ENCODE results near the gene MPDZ. TPM values are rescaled to one million over a fixed set of nuclear protein-coding genes. Genes with fewer than 3 reads are reported as not detected.

The MPDZ gene
- total RNA-seq, 6 experiments from 2014 or later, result 25.2 to 27.5 (median 26.9) TPM

- no peak for TF ChIP-seq CTCF (IDR thresholded peaks at IDR 0.05)
- Mint-ChIP-seq H3K9me3 (no peaks in the 10 kb centered on the region), H3K36me3 (ENCODE audit: low read depth) (no peaks in the 10 kb centered on the region), H3K27me3 (ENCODE audit: insufficient read depth) (no peaks in the 10 kb centered on the region; the same call in 1 of the 2 replicates), H3K4me3 (no peak overlapping the region), H3K27ac (no peak overlapping the region), H3K4me1 (ENCODE audit: low read depth) (peaks cover 42% of the 10 kb centered on the region)
- DNase-seq, result no peak
Measured at GRCh38 chr9:13284011-13284410, 4.5 kb upstream of the MPDZ start.

- DNase-seq, result no peak
- no peaks in the 10 kb centered on the region for H3K9me3 Mint-ChIP-seq
Measured at GRCh38 chr9:13282998-13283397, 3.5 kb upstream of the MPDZ start.

DNA sequence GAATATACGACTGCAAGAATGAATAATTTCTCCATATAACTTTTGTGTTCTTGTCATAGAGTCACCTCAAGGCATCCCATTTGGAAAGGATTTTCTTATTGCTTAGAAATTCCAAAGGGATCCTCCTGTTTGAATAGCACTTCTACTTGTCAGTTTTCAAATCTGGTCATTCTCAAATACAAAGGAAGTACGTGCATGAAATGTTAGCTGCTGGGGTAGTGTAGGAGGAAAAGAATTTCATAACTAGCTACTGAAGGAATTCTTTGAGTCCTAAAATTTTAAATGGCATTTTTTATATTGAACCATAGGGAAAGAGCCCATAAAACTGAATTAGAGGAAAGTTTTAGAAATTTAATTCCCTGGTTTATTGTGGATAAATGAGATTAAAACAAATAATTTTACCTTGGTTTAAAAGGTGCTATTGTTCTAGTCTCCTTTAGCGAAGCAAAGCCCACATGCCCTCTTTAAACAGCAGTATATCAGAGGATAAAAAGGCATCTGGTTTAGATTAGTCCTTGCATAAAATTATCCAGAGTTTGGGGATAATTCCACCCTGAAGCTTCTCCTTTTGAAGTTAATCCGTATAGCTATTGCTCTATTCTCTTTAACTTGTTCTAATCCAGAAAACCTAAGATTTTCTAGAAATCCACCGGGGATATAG lies 2.0 kb upstream of the MPDZ start:
- no peaks in the 10 kb centered on the region for H3K9me3 Mint-ChIP-seq
- no peak overlapping the region for H3K4me3 Mint-ChIP-seq
- H3K4me1 Mint-ChIP-seq (ENCODE audit: low read depth), result peaks cover 58% of the 10 kb centered on the region
- no peaks in the 10 kb centered on the region; the same call in none of the 2 replicates for H3K27me3 Mint-ChIP-seq (ENCODE audit: insufficient read depth)
- peaks cover 7% of the 10 kb centered on the region; the same call in 1 of the 2 replicates for H3K36me3 Mint-ChIP-seq (ENCODE audit: low read depth)
- no peak for DNase-seq
- H3K27ac Mint-ChIP-seq, result no peak overlapping the region
- no peak for TF ChIP-seq CTCF (IDR thresholded peaks at IDR 0.05)

More at GRCh38 chr9:13282998-13283397, 3.5 kb upstream of the MPDZ start:
- peak overlapping the region; percentile 18; the same call in 1 of the 2 replicates for H3K4me3 Mint-ChIP-seq
- peaks cover 45% of the 10 kb centered on the region for H3K4me1 Mint-ChIP-seq (ENCODE audit: low read depth)
- no peak for TF ChIP-seq CTCF (IDR thresholded peaks at IDR 0.05)
- no peaks in the 10 kb centered on the region for H3K36me3 Mint-ChIP-seq (ENCODE audit: low read depth)
- no peaks in the 10 kb centered on the region; the same call in none of the 2 replicates for H3K27me3 Mint-ChIP-seq (ENCODE audit: insufficient read depth)
- 0 out of 2 replicates have a peak overlapping the region, but pooled peaks have one; percentile 4 for H3K27ac Mint-ChIP-seq

- Mint-ChIP-seq H3K9me3 (peaks cover 7% of the 10 kb centered on the region), H3K27me3 (ENCODE audit: insufficient read depth) (no peaks in the 10 kb centered on the region; the same call in none of the 2 replicates), H3K4me1 (ENCODE audit: low read depth) (peaks cover 76% of the 10 kb centered on the region), H3K27ac (peak overlapping the region; percentile 97), H3K4me3 (peak overlapping the region; percentile 97), H3K36me3 (ENCODE audit: low read depth) (peaks cover 18% of the 10 kb centered on the region; the same call in 1 of the 2 replicates)
- peak; percentile 28; the same call in 1 of the 2 replicates for TF ChIP-seq CTCF (IDR thresholded peaks at IDR 0.05)
- peak; percentile 57 for DNase-seq
Measured at GRCh38 chr9:13278368-13279246, 885 bp downstream of the MPDZ start.

GRCh38 chr9:13278023-13278367 lies 1.5 kb downstream of the MPDZ start:
- Mint-ChIP-seq H3K4me3 (peak overlapping the region; percentile 97), H3K9me3 (peaks cover 7% of the 10 kb centered on the region), H3K27me3 (ENCODE audit: insufficient read depth) (no peaks in the 10 kb centered on the region; the same call in 1 of the 2 replicates), H3K4me1 (ENCODE audit: low read depth) (peaks cover 70% of the 10 kb centered on the region), H3K36me3 (ENCODE audit: low read depth) (peaks cover 18% of the 10 kb centered on the region; the same call in 1 of the 2 replicates), H3K27ac (peak overlapping the region; percentile 97)
- DNase-seq, result no peak
- no peak for TF ChIP-seq CTCF (IDR thresholded peaks at IDR 0.05)

Data from HFFc6 (cell line).